HG02763 (cell line): ENCODE data around the gene PEX12.
A peak's percentile ranks its signal among the peaks of the same experiment; 100 is the strongest.
"Not testable (repeated sequence)": the region's sequence is repeated elsewhere in the genome, so short reads cannot be mapped to it uniquely, and the experiment has no call there.

Source experiments
- ATAC-seq: cut with Tn5 transposase; IDR thresholded peaks from one replicate; pipeline ENCODE4 v1.9.1; 2021; ENCODE audit warnings: mild to moderate bottlenecking, moderate library complexity; ENCODE audit not compliant: unreplicated experiment

The PEX12 gene

DNA sequence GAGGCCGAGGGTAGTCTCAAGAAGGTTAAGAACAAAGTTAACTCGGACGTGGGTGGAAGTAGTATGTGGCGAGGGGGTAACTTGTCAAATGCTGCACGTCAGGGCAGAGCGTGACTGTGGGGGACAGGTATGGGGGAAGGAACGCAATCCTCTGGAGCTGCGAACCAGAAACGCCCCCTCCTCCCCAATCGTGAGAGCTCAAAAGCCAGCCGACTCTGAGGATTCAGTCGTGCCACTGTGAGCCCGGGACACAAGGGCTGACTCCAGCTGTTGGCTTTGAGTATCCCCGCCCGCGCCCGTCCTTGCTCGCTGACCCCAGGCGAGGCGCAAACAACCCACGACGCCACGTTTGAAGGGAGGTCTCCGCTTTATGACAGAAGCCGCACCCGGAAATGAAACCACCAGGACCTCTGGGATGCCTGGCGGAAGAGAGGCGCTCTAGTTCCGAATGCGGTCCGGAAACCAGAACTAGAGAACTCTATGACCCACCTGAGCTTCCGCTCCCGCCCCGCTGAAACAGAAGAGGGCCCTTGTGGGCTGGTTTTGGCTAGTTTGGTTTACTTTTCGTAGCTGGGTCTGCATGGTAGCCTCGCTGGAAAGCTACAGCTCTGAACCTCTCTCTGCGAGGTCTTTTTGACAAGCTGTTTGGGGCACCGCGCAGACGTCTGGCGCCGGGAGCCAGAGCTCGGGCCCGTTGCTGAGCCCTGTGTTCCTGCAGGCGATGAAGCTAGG lies at the start of gene PEX12:
PEX12 (minus strand) TSS at position 375 of the 732 bp plus-strand sequence. CDS start 550 bp downstream, outside the sequence.
- peak; percentile 88 for ATAC-seq

DNA sequence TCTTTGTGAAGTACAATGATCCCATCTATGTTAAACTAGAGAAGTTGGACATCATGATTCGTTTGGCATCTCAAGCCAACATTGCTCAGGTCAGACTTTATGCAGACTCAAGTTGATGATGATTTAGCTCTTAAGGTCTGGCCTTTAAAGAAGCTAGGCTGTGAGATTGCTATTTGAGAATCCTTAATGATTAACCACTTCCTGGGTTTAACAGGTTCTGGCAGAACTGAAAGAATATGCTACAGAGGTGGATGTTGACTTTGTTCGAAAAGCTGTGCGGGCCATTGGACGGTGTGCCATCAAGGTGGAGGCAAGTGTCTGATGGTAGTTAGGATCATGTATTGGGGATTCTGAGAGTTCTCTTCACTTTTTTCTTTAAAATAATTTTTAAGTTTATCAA lies 49.0 kb upstream of the PEX12 start:
- no peak for ATAC-seq

DNA sequence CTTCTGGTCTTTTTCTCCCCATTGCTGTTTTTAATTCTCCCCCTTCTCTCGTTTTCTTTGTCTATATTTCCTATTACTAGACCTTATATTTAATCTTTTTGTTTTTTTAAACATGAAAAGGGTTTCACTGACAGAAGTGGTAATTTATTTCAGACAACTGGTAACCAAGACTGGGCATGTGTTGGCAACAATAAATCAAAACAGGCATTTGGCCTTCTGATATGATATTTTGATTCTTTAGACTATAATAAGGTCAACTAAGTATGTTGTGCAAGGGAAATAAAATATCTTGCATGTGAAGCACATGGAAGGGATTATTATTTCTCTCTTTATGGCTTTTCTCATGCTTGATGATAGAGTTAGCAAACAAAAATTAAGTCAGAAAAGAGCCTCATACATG lies 43.4 kb upstream of the PEX12 start:
- no peak for ATAC-seq

DNA sequence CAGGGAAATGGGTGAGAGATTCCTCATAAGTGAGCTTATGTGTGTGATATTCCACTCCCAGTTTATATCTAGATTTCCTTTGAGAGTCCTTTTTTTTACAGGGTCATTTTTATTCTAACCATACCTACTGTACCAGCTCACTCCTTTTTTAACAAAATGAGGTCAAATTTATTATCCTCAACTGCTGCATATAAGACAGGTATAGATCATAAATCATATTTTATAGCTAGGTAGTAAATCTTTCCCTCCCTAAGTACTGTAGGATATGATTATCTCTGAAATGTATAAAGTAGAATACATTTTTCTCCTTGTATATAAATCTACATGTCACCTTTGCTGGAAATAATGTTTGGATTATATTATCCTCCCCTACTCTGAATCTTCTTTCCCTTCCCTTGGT lies 40.3 kb upstream of the PEX12 start:
- ATAC-seq = no peak

DNA sequence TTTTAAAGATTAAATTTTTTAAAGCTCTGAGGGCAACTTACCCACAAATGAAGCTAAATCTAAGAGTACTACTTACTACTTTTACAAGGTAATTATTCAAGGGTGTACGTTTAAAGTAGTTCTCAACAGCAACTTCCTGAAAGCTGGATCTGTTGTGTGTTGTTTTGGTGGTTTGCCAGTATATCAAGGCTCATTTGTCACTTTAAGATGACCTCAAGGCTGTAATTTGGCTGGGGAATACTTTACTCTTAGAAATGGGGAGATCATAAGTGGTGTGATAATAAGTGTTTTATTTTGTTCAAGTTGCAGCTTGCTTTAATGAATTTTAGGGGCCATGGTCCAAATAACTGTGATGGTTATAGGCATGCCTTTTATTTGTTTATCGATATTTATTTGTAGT lies 39.1 kb upstream of the PEX12 start:
- no peak for ATAC-seq

DNA sequence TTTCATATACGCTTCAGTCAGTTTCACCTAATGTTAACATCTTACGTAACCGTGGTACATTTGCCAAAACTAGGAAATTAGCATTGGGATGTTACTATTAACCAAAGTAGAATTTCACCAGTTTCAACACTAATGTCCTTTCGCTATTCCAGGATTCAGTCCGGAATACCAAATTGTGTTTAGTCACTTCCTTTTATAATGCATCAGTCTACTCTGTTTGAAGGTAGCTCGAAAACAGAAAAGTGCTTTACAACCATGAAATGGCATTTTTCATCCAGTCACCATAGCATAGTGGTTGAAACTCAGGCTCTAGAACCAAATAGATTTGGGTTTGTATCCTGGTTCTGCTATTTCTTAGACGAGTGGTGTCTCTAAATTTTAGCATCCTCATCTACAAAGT lies 38.2 kb upstream of the PEX12 start:
- no peak for ATAC-seq

DNA sequence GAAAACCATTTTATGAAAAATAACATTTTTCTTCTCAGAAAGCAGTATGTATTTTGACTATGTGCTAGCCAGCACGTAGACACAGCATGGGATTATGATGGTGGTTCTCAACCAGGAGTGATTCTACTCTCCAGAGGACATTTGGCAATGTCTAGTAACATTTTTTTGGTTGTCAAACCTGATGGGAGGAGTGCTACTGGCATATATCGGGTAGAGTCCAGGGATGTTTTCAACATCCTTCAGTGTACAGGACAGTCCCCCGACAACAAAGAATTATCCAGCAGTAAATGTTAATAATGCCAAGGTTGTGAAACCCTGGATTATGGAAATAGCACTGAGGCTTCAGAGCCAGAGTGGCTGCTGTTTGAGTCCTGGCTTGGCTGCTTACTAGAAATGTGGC lies 36.4 kb upstream of the PEX12 start:
- ATAC-seq = no peak

DNA sequence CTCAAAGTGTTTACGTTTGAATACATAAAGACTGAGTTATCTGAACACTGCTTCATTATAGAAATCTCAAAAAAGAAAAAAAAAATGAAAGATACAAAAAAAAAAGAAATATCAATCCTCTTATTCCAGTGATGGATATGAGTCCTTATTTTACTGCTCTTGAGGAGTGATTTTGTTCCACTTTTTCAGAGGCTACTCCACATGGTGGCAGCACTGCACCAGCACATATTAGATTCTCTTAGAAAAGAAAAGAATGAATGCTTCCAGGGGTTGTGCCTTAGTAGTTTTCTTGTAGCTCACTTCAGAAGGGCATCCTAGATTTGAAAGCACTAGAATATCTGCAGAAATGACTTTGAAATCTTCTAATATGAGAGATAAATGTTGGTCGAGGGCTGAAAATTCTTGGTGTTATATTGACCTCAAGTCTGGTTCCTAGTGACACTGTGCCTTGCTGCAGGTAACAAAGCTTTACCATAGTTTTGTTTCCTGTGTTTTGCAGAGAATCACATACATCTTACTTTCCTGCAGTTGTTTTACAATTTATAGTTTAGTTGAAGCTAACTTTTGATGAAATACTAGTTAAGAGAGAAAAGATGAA lies 34.7 kb upstream of the PEX12 start:
- ATAC-seq = no peak

DNA sequence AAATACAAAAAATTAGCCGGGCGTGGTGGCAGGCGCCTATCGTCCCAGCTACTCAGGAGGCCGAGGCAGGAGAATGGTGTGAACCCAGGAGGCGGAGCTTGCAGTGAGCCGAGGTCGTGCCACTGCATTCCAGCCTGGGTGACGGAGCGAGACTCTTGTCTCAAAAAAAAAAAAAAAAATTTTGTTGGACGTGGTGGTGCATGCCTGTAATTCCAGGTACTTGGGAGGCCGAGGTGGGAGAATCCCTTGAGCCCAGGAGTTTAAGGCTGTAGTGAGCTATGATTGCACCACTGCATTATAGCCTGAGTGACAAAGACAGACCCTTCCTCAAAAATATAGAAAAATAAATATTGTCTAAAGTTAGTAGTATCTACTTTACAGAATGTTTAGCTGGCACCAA lies 32.4 kb upstream of the PEX12 start:
- ATAC-seq = not testable (repeated sequence)

DNA sequence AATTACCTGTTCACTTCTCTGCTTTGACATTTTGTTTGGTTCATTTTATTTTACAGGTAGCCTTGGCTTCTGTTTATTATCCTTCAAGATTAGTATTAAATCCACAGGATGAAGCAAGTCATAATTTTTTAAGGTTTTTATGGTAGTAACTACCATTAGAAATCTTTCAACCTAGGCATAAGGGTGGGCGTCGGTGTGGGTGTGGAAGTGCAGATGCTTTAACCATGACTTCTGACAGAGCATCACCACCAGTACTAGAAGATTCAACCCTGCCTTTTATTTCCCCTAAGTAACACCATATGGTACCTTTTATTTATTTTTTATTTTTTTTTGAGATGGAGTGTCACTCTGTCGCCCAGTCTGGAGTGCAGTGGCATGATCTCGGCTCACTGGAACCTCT lies 31.5 kb upstream of the PEX12 start:
- ATAC-seq = no peak

DNA sequence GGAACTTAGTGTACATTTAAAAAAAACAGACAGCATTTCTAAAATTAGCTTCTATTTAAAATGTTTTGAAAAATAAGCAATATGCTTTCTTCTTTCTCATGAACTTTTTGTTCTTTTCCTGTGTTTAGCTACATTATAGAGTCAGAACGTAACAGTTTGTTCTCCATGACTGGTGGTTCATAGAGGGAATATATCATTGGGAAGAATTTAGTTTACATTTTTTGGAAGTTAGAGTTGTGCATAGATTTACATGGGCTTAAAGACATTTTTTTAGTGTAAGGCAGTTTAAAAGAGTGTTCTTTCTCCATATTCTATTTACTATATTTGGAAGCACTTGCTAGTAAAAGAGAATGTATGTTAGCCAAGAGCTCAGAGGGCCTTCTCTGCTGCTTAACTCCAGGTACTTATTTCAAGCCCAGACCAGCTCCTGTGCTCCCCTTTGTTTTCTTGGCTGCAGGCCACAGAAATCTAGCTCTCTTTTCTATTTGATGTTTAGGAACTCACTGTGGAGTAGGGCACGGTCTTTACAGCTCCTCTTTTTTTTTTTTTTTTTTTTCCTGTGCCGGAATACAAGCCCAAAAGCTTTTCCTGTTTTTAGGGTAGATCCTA lies 29.0 kb upstream of the PEX12 start:
- no peak for ATAC-seq

DNA sequence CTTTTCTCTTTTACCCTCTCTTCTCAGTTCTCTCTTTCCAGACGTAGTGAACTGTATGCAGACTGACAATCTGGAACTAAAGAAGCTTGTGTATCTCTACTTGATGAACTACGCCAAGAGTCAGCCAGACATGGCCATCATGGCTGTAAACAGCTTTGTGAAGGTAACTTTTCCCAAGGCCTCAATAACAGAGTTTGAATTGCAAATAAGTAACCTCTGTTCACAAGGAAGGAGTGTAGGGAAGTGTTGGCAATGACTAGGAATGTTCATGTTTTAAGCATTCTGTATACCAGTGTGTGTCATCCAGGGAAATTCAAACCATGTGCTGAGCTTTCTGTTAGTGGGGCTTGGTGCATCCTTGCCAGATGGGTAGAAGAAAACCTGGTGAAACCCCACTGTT lies 27.3 kb upstream of the PEX12 start:
- no peak for ATAC-seq

DNA sequence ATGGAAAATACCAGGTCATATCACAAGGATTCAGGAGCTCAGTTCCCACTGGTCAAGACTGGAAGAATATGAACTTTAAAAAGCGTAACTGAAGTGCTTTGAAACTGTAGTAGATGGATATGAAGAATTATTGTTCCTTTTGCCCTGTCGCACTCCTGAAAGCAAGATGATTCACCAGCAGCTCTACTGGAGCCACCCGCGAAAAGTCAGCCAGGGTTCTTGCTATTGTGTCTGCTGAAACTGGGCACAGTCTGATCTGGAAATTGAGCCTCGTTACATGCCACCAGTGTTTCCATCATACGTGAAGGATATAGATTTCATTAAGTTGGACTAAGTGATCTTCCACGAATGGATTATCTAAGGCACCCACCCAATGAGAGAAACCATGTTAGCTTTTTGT lies 25.3 kb upstream of the PEX12 start:
- no peak for ATAC-seq

DNA sequence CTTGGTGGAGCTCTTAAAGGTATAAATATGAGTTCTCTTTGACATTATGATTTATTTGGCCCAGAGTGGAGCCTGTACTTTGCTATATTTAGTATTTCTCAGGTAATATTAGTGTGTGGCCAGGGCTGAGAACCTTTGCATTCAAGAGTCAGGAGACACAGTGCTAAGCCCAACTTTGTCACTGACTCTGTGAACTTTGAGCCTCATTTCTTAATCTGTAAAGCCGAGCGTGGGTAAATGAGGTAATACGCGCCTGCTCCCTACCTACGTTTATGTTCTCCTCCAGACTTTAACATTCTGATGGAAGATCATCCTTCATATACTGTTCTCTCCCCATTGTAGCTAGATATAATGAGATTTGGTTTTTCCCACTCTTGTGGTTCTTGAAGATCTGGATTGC lies 19.2 kb upstream of the PEX12 start:
- ATAC-seq = no peak

DNA sequence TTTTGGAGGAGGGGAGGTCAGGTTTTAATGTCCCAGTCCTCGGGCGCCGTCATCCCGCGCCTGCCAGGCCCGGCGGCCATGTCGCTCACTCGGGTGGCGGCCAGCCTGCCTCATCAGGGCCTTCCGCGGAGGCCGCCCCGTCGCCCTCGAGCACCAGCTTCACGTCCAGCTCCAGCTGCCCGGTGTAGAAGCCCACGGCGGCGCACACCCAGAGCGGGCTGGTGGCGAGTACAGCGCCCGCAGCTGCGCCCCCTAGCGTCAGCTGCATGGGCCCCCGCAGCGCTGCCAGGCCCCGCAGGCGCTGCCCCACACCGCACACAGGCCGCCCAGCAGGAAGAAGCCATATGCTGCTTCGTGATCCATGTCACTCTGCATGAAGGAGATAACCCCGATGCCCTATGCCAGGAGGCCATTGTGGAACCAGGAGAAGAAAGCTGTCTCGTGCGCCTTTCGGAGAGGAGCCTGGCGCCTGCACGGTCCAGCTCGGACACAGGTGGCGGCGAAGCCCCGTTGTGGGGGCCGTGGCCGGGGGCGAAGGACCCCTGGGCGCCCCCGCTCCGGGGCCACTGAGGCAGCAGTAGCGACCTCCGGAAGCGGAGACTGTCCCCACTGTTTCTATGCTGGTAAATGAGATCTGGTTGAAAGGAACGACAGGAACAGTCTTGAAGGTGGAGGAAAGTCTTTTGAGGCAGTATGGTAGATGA lies 18.3 kb upstream of the PEX12 start:
- ATAC-seq = no peak

DNA sequence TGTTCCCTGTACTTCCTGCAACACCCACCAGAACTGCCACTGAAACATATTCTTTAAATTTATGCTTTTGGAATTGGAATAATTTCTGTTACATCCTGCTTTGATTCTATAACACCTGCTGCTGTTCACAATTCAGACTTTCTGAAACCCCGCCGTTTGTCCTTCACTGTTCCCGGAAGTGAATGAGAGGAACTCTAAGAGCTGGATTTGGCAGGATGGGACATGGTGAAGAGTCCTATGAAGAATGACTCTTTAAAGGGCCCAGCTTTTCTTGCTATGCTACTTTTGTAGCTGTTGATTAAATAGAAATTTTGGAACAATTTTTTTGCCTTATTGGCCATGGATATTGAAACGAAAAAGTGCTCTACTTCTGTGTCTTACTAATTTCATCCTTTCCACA lies 17.7 kb upstream of the PEX12 start:
- no peak for ATAC-seq

DNA sequence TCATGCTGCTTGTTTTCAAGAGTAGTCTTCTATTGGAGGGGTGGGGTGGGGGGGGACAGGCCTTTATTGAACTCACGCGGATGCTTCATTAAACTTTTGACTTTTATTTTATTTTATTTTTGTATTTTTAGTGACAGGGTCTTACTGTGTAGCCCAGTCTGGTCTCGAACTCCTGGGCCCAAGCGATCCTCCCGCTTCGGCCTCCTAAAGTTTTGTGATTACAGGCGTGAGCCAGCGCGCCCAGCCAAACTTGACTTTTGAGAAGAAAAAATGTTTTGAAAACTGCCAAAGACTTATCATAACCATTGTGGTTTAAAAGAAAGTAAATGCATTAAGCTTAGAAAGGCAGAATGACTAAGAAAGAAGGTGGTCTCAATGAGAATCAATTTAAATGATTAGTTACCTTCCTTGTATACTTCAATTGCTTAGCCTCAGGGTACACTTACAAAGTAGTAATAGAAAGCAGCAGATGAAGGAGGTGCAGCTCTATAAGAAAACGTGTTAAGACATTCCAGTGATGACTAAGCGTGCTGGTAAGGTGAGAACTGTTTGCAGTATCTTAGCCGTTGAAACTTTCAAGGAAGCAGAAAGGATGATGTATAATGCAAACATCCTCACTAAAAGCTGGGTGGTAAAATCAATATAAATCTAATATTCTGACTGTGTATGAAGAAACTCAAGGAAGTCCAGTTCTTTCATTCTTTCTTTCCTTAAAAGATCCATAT lies 10.0 kb upstream of the PEX12 start:
- no peak for ATAC-seq

DNA sequence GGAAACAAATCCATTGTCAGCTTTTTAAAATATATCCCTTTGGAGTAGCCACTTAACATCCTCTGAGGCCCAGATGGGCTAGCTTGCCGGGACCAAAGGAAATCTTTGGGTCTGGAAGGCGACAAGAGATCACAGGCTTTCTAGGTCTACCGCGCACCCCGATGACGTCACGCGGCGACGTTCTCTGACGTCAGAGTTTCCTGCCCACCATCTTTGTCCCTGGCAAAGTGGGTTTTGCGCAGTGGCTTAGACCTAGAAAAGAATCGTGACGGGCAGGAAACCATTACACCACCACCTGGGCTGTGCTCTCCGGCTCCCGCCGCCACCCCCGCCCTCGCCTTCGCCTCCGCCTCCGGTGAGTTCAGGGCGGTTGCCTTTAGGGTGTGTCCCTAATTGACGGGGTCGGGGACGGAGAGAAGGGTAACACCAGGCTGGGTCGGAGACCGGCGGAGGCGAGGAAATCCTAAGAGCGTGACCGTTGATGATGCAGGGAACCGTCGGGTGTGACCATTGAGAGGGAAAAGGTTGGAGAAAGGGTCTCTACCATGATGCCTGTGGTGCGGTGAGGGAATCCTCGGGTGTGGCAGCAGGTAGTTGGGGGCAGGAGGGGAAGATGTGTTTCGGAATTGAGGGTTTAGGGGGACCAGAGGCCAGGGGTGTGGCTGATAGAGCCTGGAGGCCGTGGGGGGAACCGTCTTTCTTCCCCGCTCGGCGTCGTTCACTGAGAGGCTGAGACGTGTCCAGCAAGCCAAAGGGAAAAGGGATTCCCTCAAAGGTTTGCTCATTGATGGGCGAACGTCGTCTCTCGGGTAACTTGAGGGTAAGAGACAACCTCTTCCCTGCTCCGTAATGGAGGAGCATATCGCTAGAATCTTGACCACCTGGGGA lies 8.9 kb upstream of the PEX12 start, which contains the start of gene AP2B1:
AP2B1 (plus strand) TSS at position 249 of the 888 bp plus-strand sequence. CDS start 6,709 bp downstream, outside the sequence.
- peak; percentile 95 for ATAC-seq

DNA sequence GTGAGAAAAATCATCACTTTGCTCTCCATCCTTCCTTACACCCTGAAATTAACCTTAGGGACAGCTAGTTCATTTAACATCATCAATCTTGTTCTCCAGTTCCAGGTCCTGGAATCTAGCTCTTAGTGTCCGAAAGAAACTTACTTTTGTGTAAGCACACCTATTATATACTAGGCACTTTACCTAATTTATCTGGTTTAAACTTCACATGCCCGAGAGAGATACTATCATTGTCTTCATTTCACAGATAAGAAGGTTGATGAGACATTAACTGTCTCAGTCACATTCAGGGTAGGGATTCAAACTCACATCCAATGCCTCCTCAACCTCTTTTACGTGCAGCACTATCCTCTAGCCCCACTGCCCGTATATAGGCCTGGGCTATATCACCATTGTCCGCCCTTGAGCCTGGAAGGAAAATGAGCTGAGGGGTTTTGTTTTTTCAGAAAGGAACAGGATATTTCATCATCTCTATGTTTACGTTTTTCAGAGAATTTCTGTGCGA lies 8.2 kb upstream of the PEX12 start:
- ATAC-seq = no peak

DNA sequence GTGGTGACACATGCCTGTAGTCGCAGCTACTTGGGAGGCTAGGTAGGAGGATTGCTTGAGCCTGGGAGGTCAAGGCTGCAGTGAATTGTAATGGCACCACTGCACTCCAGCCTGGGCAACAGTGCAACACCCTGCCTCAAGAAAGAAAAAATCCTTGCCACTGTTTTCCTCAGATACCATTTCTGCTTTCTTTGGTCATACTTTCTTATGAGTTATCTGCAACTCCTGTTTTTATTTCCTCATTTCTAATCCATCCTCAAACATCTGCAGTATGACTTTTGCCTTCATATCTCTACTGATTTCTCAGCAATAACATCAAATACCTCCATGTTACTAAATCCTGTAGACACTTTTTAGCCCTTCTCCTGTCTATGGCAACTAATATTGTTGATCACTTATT lies 5.7 kb upstream of the PEX12 start:
- no peak for ATAC-seq
